SK-N-SH treated with all-trans-retinoic acid at 6 μM for 48 hours (cell line): ENCODE data around the gene ARMC6.

Source experiments
- ARNTL ChIP-seq: fragments of 450-650 bp; formaldehyde crosslinking; IDR thresholded peaks from 2 replicates; pipeline ENCODE4 v1.5.0; 2020; ENCODE audit warnings: low read depth, mild to moderate bottlenecking, moderate library complexity, borderline replicate concordance
- CSDC2 ChIP-seq: fragments of 250-450 bp; sonication (Bioruptor Pico); IDR thresholded peaks from 2 replicates; pipeline ENCODE4 v1.5.0; 2020; ENCODE audit warnings: mild to moderate bottlenecking, moderate library complexity
- ESRRG ChIP-seq: fragments of 250-450 bp; sonication (Bioruptor Pico); IDR thresholded peaks from 2 replicates; pipeline ENCODE4 v1.6.1; 2021; ENCODE audit warnings: mild to moderate bottlenecking
- TF ChIP-seq, protein P1 (sequence below): fragments of 250-450 bp; sonication (Bioruptor Pico); IDR thresholded peaks from 2 replicates; pipeline ENCODE4 v1.5.1; 2021; ENCODE audit warnings: mild to moderate bottlenecking, moderate library complexity

- TF ChIP-seq CSDC2 (CRISPR knock-in tag) (no peak), ARNTL (no peak), ESRRG (CRISPR knock-in tag) (no peak)
- TF ChIP-seq, protein P1, sequence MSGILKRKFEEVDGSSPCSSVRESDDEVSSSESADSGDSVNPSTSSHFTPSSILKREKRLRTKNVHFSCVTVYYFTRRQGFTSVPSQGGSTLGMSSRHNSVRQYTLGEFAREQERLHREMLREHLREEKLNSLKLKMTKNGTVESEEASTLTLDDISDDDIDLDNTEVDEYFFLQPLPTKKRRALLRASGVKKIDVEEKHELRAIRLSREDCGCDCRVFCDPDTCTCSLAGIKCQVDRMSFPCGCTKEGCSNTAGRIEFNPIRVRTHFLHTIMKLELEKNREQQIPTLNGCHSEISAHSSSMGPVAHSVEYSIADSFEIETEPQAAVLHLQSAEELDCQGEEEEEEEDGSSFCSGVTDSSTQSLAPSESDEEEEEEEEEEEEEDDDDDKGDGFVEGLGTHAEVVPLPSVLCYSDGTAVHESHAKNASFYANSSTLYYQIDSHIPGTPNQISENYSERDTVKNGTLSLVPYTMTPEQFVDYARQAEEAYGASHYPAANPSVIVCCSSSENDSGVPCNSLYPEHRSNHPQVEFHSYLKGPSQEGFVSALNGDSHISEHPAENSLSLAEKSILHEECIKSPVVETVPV (CRISPR knock-in tag), result no peak
These were observed 35.6 kb downstream of the ARMC6 start for GRCh38 chr19:19068659-19069654.
